NCI-H82 treated with DMSO at 0.1 percent for 48 hours (cell line): Measurements from ENCODE around the gene FAM120AOS.
"Not testable (repeated sequence)": the region's sequence is repeated elsewhere in the genome, so short reads cannot be mapped to it uniquely, and the experiment has no call there.

Experiments used
- DNase-seq: peaks from one replicate; lab custom pipeline; 2025; ENCODE audit not compliant: unreplicated experiment; lab: John Stamatoyannopoulos, UW

Gene FAM120AOS

DNA sequence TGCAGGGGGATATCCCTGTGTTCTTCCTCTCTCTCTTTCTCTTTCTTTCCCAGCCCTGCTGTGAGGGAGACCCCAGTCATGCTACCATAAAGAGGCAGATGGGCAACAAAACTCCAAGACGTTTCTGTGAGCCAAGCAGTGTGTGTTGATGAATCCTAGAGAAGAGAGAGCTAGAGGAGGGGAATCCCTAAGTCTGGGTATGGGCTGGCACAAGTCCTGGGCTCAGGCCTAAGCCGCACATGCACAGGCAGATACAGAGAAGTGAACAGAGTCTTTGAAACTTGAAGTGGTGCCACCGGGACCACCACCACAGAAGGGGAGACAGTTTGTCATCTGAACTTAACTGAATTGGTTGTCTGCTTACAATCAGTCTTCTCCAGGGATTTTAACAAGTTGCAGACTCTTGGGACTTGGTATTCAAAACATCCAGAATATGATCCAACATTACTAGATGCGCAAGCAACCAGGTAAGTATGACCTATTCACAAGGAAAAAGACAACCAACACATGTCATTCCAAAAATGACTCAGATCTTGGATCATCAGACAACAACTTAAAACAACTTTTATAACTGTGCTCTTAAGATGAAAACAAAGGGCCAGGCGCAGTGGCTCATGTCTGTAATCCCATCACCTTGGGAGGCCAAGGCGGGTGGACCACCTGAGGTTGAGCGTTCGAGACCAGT is 12.3 kb downstream of the FAM120AOS start:
- DNase-seq: no peak

- DNase-seq: not testable (repeated sequence)
These were observed 14.1 kb downstream of the FAM120AOS start for GRCh38 chr9:93439301-93439700.

- no peak for DNase-seq
These were observed 15.4 kb downstream of the FAM120AOS start for GRCh38 chr9:93437996-93438395.

- no peak for DNase-seq
These were observed 16.6 kb downstream of the FAM120AOS start for GRCh38 chr9:93436655-93437407.

GRCh38 chr9:93436218-93436617 is 17.2 kb downstream of the FAM120AOS start:
- no peak for DNase-seq

GRCh38 chr9:93435386-93435785 is 18.0 kb downstream of the FAM120AOS start:
- no peak for DNase-seq

DNA sequence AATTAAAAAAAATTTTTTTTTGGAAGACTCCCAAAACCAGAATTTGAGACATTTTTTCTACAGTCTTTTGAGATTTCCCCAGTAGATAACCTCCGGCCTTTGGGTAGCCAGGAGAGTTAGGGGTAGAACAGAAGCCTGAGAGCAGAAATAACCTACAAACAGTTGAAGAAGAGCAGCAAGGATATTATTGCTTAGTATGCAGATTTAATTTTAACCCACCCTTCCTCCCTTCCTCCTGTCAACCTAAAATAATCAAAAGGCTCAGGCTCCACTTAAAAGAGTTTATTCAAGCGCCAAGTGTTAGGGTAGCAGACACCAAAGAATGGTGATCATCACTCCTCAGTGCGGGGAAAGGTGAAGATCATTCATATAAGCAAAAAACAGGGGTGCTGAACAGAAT is 19.3 kb downstream of the FAM120AOS start:
- DNase-seq: no peak

DNA sequence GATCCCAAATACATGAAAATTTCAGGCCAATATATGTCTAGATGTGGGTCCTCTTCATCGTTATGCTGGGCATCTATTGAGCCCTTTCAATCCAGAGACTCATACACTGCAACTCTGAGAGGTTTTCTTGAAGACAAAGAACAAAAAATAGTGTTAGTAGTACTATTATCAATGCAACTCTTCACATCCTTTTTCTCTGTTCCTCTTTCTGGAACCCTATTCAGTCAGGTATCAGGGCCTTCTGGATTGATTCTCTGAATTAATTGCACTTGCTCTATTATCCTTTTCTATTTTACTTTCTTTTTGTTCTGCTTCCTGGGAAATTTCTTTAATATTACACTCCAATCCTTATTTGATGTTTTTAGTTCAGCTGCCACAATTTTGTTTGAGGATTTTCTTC is 20.4 kb downstream of the FAM120AOS start:
- no peak for DNase-seq

DNA sequence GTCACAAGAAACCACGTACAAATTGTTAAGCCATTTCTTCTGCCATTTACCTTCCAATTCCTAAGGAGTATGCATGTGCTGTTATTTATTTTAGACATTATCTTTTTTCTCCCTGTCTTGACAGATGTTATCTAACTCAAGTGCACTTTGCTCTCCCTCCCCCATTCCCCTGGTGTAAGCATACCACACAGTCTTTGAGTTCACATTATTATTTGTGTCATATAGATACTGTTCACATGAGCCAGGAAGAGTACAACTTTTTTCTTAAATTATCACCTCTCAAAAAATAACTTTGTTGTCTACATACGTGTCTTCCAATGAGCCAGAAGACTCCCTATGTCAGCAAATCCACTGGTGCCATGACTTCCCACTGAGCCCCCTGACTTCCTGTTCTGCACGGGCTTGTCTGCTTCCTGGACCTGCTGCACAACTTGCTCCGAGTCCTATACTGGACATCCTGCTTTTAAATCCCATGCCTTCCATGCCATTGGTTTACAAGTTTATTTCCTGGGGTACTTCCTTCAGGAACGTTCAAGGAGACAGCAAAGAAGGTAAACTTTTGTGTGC is 21.8 kb downstream of the FAM120AOS start:
- DNase-seq: no peak

DNA sequence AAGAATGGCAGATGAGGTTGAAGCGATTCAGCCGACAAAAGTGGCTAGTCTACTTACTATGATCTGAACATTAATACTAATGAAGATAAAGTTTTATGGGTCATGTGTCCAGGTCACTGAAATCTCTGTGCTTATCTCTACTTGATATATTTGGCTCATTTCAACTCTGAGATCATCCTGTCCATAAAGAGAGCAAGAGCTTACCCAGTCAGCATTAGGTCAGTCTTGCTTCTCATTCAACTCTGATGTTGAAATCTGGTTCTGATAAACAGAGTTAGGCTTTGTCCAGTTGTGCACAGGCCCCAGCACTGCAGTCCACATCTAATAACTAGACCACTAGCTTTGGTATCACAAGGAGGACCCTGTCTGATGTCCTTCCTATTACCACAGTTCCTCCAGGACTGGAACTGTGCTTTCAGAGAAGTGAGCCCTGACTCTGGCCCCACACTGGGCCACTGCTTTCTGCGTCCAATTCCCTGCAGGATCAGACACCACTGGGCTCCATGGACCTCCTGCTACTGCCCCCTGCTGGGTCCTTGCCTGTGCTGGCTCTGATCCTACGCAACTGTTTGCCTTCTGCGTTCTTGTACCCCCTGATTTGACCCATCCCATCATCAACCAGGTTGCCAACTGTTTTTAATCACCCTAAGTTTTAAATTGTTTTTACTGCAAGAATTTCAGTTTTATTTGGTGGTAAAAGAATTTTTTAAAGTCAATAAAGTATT is 25.6 kb downstream of the FAM120AOS start:
- no peak for DNase-seq

GRCh38 chr9:93422977-93423616 is 30.3 kb downstream of the FAM120AOS start:
- DNase-seq: no peak

DNA sequence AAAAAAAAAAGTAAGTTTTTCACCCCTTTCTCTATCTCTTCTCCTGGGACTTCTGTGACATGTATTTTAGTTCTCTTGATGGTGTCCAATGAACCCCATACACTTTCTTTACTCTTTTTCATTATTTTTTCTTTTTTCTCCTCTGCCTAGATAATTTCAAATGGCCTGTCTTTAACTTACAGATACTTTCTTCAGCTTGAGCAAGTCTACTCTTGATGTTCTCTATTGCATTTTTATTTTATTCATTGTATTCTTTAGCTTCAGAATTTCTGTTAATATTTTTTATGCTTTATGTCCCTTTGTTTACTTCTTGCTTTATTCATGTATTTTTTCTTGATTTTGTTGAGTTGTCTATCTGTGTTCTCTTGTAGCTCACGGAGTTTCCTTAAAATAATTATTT is 34.4 kb downstream of the FAM120AOS start:
- DNase-seq: no peak

DNA sequence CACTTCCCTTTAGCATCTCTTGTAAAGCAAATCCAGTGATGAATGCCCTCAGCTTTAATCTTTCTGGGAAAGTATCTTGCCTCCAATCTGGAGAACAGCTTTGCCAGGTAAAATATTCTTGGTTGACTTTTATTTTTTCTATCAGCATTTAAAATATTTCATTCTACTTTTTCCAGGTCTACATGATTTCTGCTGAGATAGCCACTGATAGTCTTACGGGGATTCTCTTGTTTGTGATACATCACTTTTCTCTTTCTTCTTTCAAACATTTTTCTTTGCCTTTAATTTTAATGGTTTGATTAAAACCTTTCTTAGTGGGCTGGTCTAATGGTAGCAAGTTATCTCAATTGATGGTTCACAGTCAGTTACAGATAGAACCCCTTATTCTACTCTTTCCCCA is 35.8 kb downstream of the FAM120AOS start:
- DNase-seq: no peak

DNA sequence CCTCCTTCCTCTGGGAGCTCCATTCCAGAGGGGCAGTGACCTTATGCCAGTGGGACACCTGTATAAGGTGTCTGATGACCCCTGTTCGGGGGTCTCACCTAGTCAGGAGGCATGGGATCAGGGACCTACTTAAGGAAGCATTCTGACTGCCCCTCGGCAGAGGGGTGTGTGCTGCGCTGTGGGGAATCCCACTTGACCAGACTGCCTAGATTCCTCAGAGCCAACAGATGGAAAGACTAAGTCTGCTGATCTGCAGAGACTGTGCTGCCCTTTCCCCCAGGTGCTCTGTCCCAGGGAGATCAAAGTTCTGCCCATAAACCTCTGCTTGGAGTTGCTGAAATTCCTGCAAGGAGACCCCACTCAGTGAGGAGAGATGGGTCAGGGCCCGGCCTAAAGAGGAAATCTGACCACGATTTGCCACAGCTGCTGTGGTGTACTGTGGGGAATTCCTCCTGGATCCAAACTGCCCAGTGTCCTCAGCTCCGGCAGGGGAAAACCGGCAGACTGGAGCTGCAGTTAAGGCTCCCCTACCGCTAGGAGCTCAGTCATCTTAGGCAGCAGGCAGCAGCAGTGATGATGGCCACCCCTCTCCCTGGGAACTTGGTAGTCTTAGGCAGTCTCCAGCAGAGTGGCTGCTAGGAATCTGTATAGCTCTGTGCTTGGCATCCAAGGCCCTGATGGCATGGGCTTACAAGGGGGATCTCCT is 36.7 kb downstream of the FAM120AOS start:
- no peak for DNase-seq

GRCh38 chr9:93415176-93415690 is 38.1 kb downstream of the FAM120AOS start:
- no peak for DNase-seq

DNA sequence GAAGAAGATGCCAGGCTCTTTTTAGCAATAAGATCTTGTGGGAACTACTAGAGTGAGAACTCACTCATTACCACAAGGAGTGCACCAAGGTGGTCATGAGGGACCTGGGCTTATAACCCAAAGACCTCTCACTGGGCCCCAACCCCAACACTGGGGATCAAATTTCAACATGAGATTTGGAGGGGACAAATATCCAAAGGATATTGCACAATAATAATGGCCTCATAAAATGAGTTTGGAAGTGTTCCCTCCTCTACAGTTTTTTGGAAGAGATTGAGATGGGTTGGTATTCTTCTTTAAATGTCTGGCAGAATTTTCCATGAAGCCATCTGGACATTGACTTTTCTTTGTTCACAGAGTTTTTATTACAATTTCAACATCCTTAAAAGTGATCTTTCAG is 39.9 kb downstream of the FAM120AOS start:
- DNase-seq: no peak

- no peak for DNase-seq
These were observed 47.0 kb downstream of the FAM120AOS start for GRCh38 chr9:93406371-93406770.

- no peak for DNase-seq
These were observed 54.9 kb downstream of the FAM120AOS start for GRCh38 chr9:93398471-93398870.

- no peak for DNase-seq
These were observed 55.6 kb downstream of the FAM120AOS start for GRCh38 chr9:93397661-93398373.
